Measurements from ENCODE around the gene PRMT2. TPM values are rescaled to one million over a fixed set of nuclear protein-coding genes. Genes with fewer than 3 reads are reported as not detected.
A peak's percentile ranks its signal among the peaks of the same experiment; 100 is the strongest.

PRMT2 gene
- total RNA-seq, 1 experiment from 2014 or later = 101 TPM

DNA sequence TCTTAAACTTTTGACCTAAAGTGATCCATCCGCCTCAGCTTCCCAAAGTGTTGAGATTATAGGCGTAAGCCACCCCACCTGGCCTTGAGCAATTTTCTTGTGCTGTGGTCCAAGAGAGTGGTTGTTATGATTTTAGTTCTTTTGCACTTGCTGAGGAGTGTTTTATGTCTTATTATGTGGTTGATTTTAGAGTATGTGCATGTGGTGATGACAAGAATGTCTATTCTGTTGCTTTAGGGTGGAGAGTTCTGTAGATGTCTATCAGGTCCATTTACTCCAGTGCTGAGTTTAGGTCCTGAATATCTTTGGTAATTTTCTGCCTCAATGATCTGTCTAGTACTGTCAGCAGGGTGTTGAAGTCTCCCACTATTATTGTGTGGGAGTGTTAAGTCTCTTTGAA, 19.4 kb upstream of the PRMT2 start:
- H4K20me1 ChIP-seq (ENCODE audit: low read length) = no peaks in the 10 kb centered on the region
- no peak overlapping the region for H3K4me3 ChIP-seq (ENCODE audit: low read length)
- no peak overlapping the region for H2AFZ ChIP-seq (ENCODE audit: low read length)
- no peaks in the 10 kb centered on the region for H3K79me2 ChIP-seq (ENCODE audit: low read length)
- no peaks in the 10 kb centered on the region for H3F3A ChIP-seq (ENCODE audit: low read length, unreplicated experiment)
- H3K27ac ChIP-seq (ENCODE audit: low read length) = no peak overlapping the region
- H3K9me2 ChIP-seq (replicated peaks; ENCODE audit: low read length) = no peaks in the 10 kb centered on the region
- DNase-seq (no peak), ATAC-seq (no peak)
- no peaks in the 10 kb centered on the region for H3K4me1 ChIP-seq (ENCODE audit: insufficient read depth, low read length)
- POLR2A ChIA-PET (ENCODE audit: unreplicated experiment) = no interaction called here
- CTCF ChIA-PET = no interaction called here
- TF ChIP-seq EZH2 (IDR thresholded peaks at IDR 0.05; ENCODE audit: low read length, unreplicated experiment) (no peak), EZH2phosphoT487 (IDR thresholded peaks at IDR 0.05; ENCODE audit: borderline replicate concordance, low read length) (no peak)
- TF ChIP-seq, protein P1, sequence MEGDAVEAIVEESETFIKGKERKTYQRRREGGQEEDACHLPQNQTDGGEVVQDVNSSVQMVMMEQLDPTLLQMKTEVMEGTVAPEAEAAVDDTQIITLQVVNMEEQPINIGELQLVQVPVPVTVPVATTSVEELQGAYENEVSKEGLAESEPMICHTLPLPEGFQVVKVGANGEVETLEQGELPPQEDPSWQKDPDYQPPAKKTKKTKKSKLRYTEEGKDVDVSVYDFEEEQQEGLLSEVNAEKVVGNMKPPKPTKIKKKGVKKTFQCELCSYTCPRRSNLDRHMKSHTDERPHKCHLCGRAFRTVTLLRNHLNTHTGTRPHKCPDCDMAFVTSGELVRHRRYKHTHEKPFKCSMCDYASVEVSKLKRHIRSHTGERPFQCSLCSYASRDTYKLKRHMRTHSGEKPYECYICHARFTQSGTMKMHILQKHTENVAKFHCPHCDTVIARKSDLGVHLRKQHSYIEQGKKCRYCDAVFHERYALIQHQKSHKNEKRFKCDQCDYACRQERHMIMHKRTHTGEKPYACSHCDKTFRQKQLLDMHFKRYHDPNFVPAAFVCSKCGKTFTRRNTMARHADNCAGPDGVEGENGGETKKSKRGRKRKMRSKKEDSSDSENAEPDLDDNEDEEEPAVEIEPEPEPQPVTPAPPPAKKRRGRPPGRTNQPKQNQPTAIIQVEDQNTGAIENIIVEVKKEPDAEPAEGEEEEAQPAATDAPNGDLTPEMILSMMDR (conservative IDR thresholded peaks at IDR 0.05; ENCODE audit: low read depth, low read length) = no peak
- H3K9ac ChIP-seq (ENCODE audit: low read length) = no peak overlapping the region
- H3K36me3 ChIP-seq (ENCODE audit: low read depth, low read length) = no peaks in the 10 kb centered on the region
- no TSS peak for BruUV-seq (replicated peaks)
- H3K27me3 ChIP-seq (ENCODE audit: low read length) = no peaks in the 10 kb centered on the region; the same call in 1 of the 2 replicates
- H3K4me2 ChIP-seq (ENCODE audit: low read length) = no peak overlapping the region
- intact Hi-C loops (cut with micrococcal nuclease) = no loop called here
- H3K9me3 ChIP-seq (ENCODE audit: low read length) = no peaks in the 10 kb centered on the region

DNA sequence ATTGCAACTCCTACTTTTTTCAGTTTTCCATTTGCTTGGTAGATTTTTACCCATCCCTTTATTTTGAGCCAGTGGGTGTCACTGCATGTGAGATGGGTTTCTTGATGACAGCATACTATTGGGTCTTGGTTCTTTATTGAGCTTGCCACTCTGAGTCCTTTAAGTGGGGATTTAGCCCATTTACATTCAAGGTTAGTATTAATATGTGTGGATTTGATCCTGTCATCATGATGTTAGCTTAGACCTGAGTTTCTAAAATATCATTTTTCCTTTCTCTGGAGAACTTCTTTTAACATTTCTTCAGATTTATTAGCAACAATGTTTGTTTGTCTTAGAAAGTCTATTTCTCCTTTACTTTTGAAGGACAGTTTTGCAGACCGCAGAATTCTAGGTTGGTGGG, 18.8 kb upstream of the PRMT2 start:
- H3F3A ChIP-seq (ENCODE audit: low read length, unreplicated experiment) = no peaks in the 10 kb centered on the region
- no peaks in the 10 kb centered on the region for H3K9me2 ChIP-seq (replicated peaks; ENCODE audit: low read length)
- no peak overlapping the region for H2AFZ ChIP-seq (ENCODE audit: low read length)
- H3K9me3 ChIP-seq (ENCODE audit: low read length) = no peaks in the 10 kb centered on the region
- DNase-seq (no peak), ATAC-seq (no peak)
- no peaks in the 10 kb centered on the region for H4K20me1 ChIP-seq (ENCODE audit: low read length)
- no peaks in the 10 kb centered on the region for H3K36me3 ChIP-seq (ENCODE audit: low read depth, low read length)
- no peaks in the 10 kb centered on the region for H3K4me1 ChIP-seq (ENCODE audit: insufficient read depth, low read length)
- ChIA-PET CTCF (no interaction called here), POLR2A (ENCODE audit: unreplicated experiment) (no interaction called here)
- intact Hi-C loops (cut with micrococcal nuclease) = no loop called here
- H3K79me2 ChIP-seq (ENCODE audit: low read length) = no peaks in the 10 kb centered on the region
- no TSS peak for BruUV-seq (replicated peaks)
- no peak for TF ChIP-seq EZH2phosphoT487 (IDR thresholded peaks at IDR 0.05; ENCODE audit: borderline replicate concordance, low read length)
- TF ChIP-seq, protein P1 (conservative IDR thresholded peaks at IDR 0.05; ENCODE audit: low read depth, low read length) = no peak
- no peak for TF ChIP-seq EZH2 (IDR thresholded peaks at IDR 0.05; ENCODE audit: low read length, unreplicated experiment)
- no peaks in the 10 kb centered on the region; the same call in 1 of the 2 replicates for H3K27me3 ChIP-seq (ENCODE audit: low read length)
- no peak overlapping the region for H3K4me3 ChIP-seq (ENCODE audit: low read length)
- H3K27ac ChIP-seq (ENCODE audit: low read length) = no peak overlapping the region
- no peak overlapping the region for H3K4me2 ChIP-seq (ENCODE audit: low read length)
- H3K9ac ChIP-seq (ENCODE audit: low read length) = no peak overlapping the region

DNA sequence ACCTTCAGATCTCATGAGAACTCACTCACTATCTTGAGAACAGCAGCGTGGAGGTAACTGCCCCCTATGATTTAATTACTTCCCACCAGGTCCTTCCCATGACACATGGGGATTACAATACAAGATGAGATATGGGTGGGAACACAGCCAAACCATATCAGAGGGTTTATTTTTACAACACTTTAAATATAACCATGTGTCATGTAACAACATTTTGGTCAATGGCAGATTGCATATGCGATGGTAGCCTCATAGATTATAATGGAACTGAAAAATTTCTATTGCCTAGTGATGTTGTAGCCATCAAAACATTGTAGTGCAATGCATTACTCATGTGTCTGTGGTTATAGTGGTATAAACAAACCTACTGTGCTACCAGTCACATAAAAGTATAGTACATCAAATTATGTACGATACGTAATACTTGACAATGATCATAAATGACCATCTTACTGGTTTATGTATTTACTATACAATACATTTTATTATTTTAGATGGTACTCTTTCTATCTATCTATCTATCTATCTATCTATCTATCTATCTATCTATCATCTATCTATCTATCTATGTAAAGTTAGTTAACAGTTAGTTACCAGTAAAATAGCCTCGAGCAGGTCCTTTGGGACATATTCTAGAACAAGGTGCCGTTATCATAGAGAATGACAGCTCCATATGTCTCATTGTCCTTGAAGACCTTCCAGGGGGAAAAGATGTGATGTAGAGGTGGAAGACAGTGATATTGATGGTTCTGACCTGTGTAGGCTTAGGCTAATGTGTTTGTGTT, 18.0 kb upstream of the PRMT2 start:
- CTCF ChIA-PET = no interaction called here

More for the DNA sequence above, 18.0 kb upstream of the PRMT2 start:
- Histone ChIP-seq H3K36me3 (ENCODE audit: low read depth, low read length) (no peaks in the 10 kb centered on the region), H3K9me2 (replicated peaks; ENCODE audit: low read length) (no peaks in the 10 kb centered on the region), H4K20me1 (ENCODE audit: low read length) (no peaks in the 10 kb centered on the region), H3K27me3 (ENCODE audit: low read length) (no peaks in the 10 kb centered on the region; the same call in 1 of the 2 replicates), H3F3A (ENCODE audit: low read length, unreplicated experiment) (no peaks in the 10 kb centered on the region), H3K9me3 (ENCODE audit: low read length) (no peaks in the 10 kb centered on the region), H3K27ac (ENCODE audit: low read length) (no peak overlapping the region), H2AFZ (ENCODE audit: low read length) (no peak overlapping the region), H3K4me2 (ENCODE audit: low read length) (no peak overlapping the region), H3K79me2 (ENCODE audit: low read length) (no peaks in the 10 kb centered on the region), H3K9ac (ENCODE audit: low read length) (no peak overlapping the region), H3K4me1 (ENCODE audit: insufficient read depth, low read length) (no peaks in the 10 kb centered on the region), H3K4me3 (ENCODE audit: low read length) (no peak overlapping the region)
- POLR2A ChIA-PET (ENCODE audit: unreplicated experiment) = no interaction called here
- ATAC-seq = no peak
- no peak for TF ChIP-seq EZH2phosphoT487 (IDR thresholded peaks at IDR 0.05; ENCODE audit: borderline replicate concordance, low read length)
- TF ChIP-seq EZH2 (IDR thresholded peaks at IDR 0.05; ENCODE audit: low read length, unreplicated experiment) = no peak
- TF ChIP-seq, protein P1 (conservative IDR thresholded peaks at IDR 0.05; ENCODE audit: low read depth, low read length) = no peak
- peak; percentile 4 for DNase-seq
- BruUV-seq (replicated peaks) = no TSS peak
- intact Hi-C loops (cut with micrococcal nuclease) = no loop called here

All from PC-3 (cell line).